ENCODE data around the gene CRYBA2. TPM values are rescaled to one million over a fixed set of nuclear protein-coding genes. Genes with fewer than 3 reads are reported as not detected.

CRYBA2 gene
- total and polyA plus RNA-seq, 2 of the 8 experiments (the other 6 are each of a cell fraction or from before 2014, with no cell fraction given): not detected

DNA sequence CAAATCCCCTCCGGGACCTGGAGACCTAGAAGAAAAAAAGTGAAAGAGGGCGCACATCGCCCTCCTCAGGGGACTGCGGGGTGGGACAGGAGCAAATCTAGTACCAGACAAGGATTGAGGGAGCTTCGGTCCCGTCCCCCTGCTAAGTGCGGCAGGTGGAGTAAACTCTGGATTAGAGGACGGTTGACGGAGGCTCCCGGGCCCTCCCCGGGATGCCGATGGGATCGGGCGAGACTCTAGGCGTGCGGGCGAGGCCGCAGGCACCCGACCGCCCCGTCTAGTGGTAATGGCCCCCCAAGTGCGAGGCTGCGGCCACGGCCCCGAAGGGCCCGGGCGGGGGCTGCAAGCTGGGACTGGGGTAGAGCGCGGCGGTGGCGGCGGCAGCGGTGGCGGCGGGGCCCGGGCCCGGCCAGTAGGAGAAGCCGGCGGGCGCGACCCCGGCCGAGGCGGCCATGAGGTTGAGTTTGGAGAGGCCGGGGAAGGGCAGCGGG is 11.8 kb downstream of the CRYBA2 start:
- Histone ChIP-seq H3K79me2 (ENCODE audit: control insufficient read depth in 1 of 2, insufficient read depth in 2 of 2, low read length in 2 of 2) (no peaks in the 10 kb centered on the region), H4K5ac (ENCODE audit: insufficient read length, low read depth, low read length) (no peak overlapping the region), H3K4me3 (ENCODE audit: extremely low read depth in 1 of 4, insufficient read depth in 2 of 4, low read depth in 3 of 4, low read length in 4 of 4) (peak overlapping the region in 1 of 4 experiments; percentile 49; a peak in 6 of 8 replicates), H3K23ac (ENCODE audit: insufficient read length) (no peak overlapping the region), H3K9ac (replicated peaks in 1 of 4; ENCODE audit: extremely low read depth in 1 of 4, low read depth in 3 of 4, low read length in 3 of 4) (no peak overlapping the region), H2BK15ac (ENCODE audit: low read length) (no peak overlapping the region), H3K56ac (replicated peaks; ENCODE audit: insufficient read length, low read depth, low read length) (no peak overlapping the region), H2BK120ac (replicated peaks; ENCODE audit: low read depth, low read length) (no peak overlapping the region), H3K27me3 (replicated peaks in 1 of 4; ENCODE audit: control insufficient read depth in 3 of 4, extremely low read depth in 1 of 4, insufficient read depth in 3 of 4, low read length in 3 of 4) (peaks cover 68 to 94% (median 87%) of the 10 kb centered on the region in 4 experiments), H3K14ac (ENCODE audit: insufficient read length) (no peak overlapping the region), H3K36me3 (ENCODE audit: control insufficient read depth in 2 of 4, insufficient read depth in 4 of 4, low read length in 3 of 4) (peaks cover 0 to 7% (median 0%) of the 10 kb centered on the region in 4 experiments; a peak in 1 of 8 replicates), H3K4ac (replicated peaks; ENCODE audit: insufficient read length, low read depth, low read length) (no peak overlapping the region), H2BK20ac (ENCODE audit: low read length) (no peak overlapping the region), H2BK5ac (ENCODE audit: low read depth, low read length) (no peak overlapping the region), H3K23me2 (ENCODE audit: low read depth, low read length) (peaks cover 6% of the 10 kb centered on the region; the same call in 1 of the 2 replicates), H4K20me1 (replicated peaks in 1 of 2; ENCODE audit: control insufficient read depth in 1 of 2, insufficient read depth in 2 of 2, low read length in 2 of 2) (peaks cover 11 to 26% of the 10 kb centered on the region in 2 experiments), H3K4me2 (ENCODE audit: insufficient read depth in 1 of 2, low read depth in 2 of 2, low read length in 2 of 2) (peak overlapping the region; percentile 11 to 52), H3K79me1 (ENCODE audit: low read depth, low read length) (no peaks in the 10 kb centered on the region), H4K8ac (ENCODE audit: extremely low read depth, insufficient read depth, low read length) (no peak overlapping the region), H2BK12ac (ENCODE audit: low read depth, low read length) (0 out of 2 replicates have a peak overlapping the region, but pooled peaks have one; percentile 7), H2AFZ (ENCODE audit: low read length) (no peak overlapping the region), H2AK5ac (ENCODE audit: low read depth, low read length) (no peak overlapping the region), H3K4me1 (replicated peaks in 1 of 4; ENCODE audit: control insufficient read depth in 3 of 4, insufficient read depth in 4 of 4, low read length in 3 of 4) (peaks cover 0 to 25% (median 19%) of the 10 kb centered on the region in 4 experiments; a peak in 6 of 7 replicates), H4K91ac (replicated peaks; ENCODE audit: insufficient read length, low read length) (no peak overlapping the region), H3K27ac (ENCODE audit: low read depth, low read length) (no peak overlapping the region), H3K18ac (ENCODE audit: extremely low read depth, low read length) (no peak overlapping the region), H3K9me3 (ENCODE audit: insufficient read depth in 2 of 2, low read depth in 1 of 2, low read length in 1 of 2) (no peaks in the 10 kb centered on the region)
- 6% methylated on average over 17 of the region's 46 CpGs; no CpG with 5 or more reads in 1 of the 2 experiments for WGBS, 2 experiments (ENCODE audit: extremely low coverage in 1 of 2, insufficient coverage in 1 of 2, insufficient read length in 1 of 2, insufficient replicate concordance in 2 of 2, low coverage in 1 of 2, low lambda C conversion rate in 2 of 2, missing lambda C conversion rate in 1 of 2)
- ChIA-PET POLR2A (ENCODE audit: partially characterized antibody) (interaction anchor here (0.8 to 3.1 kb wide), 6 partner anchors 13 to 157 kb away, joined by 3 to 9 read pairs (median 7); partner anchors contain the start of genes CDK5R2 and CRYBA2), CTCF (ENCODE audit: partially characterized antibody) (interaction anchor here (1.0 to 13.0 kb wide), 31 partner anchors 14 to 173 kb away, joined by 3 to 284 read pairs (median 7); partner anchors contain the start of genes CRYBA2 and WNT10A)
- DNase-seq (ENCODE audit: low read depth in 1 of 2, low spot score in 2 of 2): peak in 1 of 2 experiments; percentile 68
- no peak for FAIRE-seq
- TF ChIP-seq EGR1 (IDR thresholded peaks at IDR 0.05; ENCODE audit: borderline replicate concordance, low read depth, low read length) (no peak), TEAD4 (IDR thresholded peaks at IDR 0.05; ENCODE audit: low read depth, low read length) (no peak), SIX5 (IDR thresholded peaks at IDR 0.05; ENCODE audit: low read depth, low read length) (no peak), ASH2L (IDR thresholded peaks at IDR 0.05; ENCODE audit: low read length) (no peak), CREB1 (IDR thresholded peaks at IDR 0.05) (no peak), CTBP2 (IDR thresholded peaks at IDR 0.05; ENCODE audit: borderline replicate concordance, insufficient read depth, insufficient read length, low read length) (no peak), SUZ12 (IDR thresholded peaks at IDR 0.05; ENCODE audit: low read length) (peak; percentile 90), SRF (IDR thresholded peaks at IDR 0.05; ENCODE audit: low read depth, low read length) (no peak), CBX5 (IDR thresholded peaks at IDR 0.05; ENCODE audit: low read depth, low read length) (no peak), SIRT6 (IDR thresholded peaks at IDR 0.05; ENCODE audit: low read length) (no peak)
- TF ChIP-seq, protein P1, sequence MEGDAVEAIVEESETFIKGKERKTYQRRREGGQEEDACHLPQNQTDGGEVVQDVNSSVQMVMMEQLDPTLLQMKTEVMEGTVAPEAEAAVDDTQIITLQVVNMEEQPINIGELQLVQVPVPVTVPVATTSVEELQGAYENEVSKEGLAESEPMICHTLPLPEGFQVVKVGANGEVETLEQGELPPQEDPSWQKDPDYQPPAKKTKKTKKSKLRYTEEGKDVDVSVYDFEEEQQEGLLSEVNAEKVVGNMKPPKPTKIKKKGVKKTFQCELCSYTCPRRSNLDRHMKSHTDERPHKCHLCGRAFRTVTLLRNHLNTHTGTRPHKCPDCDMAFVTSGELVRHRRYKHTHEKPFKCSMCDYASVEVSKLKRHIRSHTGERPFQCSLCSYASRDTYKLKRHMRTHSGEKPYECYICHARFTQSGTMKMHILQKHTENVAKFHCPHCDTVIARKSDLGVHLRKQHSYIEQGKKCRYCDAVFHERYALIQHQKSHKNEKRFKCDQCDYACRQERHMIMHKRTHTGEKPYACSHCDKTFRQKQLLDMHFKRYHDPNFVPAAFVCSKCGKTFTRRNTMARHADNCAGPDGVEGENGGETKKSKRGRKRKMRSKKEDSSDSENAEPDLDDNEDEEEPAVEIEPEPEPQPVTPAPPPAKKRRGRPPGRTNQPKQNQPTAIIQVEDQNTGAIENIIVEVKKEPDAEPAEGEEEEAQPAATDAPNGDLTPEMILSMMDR (IDR thresholded peaks at IDR 0.05; ENCODE audit: control extremely low read depth in 1 of 3, insufficient read depth in 1 of 3, low read depth in 1 of 3, low read length in 3 of 3): peak in 2 of 3 experiments; percentile 33 to 39; a peak in 2 of 4 replicates
